HEK293 (cell line): Measurements from ENCODE around the gene TSPEAR.

Experiments used
- CTCF ChIA-PET: fragments of 350-600 bp; formaldehyde crosslinking; extraction: SDS; loops from one replicate; lab custom pipeline; 2021; ENCODE audit warnings: antibody characterized with exemption; lab: Yijun Ruan, JAX
- POLR2A ChIA-PET: fragments of 300-600 bp; formaldehyde crosslinking; extraction: SDS; loops from one replicate; lab custom pipeline; 2020; ENCODE audit warnings: antibody characterized with exemption, inconsistent platforms; lab: Yijun Ruan, JAX
- H3K27ac ChIP-seq: fragments of 200-500 bp; sonication (Bioruptor generic); 2 replicates; pipeline ENCODE4 v1.5.1; 2014; ENCODE audit warnings: low read depth, low read length, control low read depth, inconsistent platforms; ENCODE audit errors: extremely low read depth
- H3K36me3 ChIP-seq, 2 experiments: fragments of 200-500 bp in 1 of 2; sonication (Bioruptor generic) in 1 of 2; 1 replicate in 1 of 2; 2 replicates in 1 of 2; pipeline ENCODE4 v1.5.1; 2014 to 2017; ENCODE audit warnings: inconsistent platforms in 2 of 2, low read length in 2 of 2; ENCODE audit not compliant: control insufficient read depth in 2 of 2, insufficient read depth in 1 of 2
- H3K4me1 ChIP-seq: fragments of 200-500 bp; sonication (Bioruptor generic); 2 replicates; pipeline ENCODE4 v1.5.1; 2014; ENCODE audit warnings: mild to moderate bottlenecking, low read length, inconsistent platforms; ENCODE audit not compliant: control insufficient read depth, insufficient read depth
- H3K4me3 ChIP-seq: 2 replicates; pipeline ENCODE4 v1.5.1; 2011; ENCODE audit warnings: low read depth, mild to moderate bottlenecking, control low read depth, low read length, moderate library complexity
- H3K9me3 ChIP-seq: fragments of 200-500 bp; sonication (Bioruptor generic); 2 replicates; pipeline ENCODE4 v1.5.1; 2014; ENCODE audit warnings: low read depth, low read length, inconsistent platforms; ENCODE audit not compliant: control insufficient read depth, insufficient read depth
- ATF2 ChIP-seq: fragments of 450-650 bp; formaldehyde crosslinking; IDR thresholded peaks from 2 replicates; pipeline ENCODE4 v1.5.1; 2016; ENCODE audit warnings: missing biosample characterization, missing genetic modification characterization, low read depth
- EGR2 ChIP-seq: fragments of 450-650 bp; formaldehyde crosslinking; IDR thresholded peaks from 2 replicates; pipeline ENCODE4 v1.5.1; 2016; ENCODE audit warnings: low read depth, missing biosample characterization, missing genetic modification characterization
- KLF1 ChIP-seq: fragments of 450-650 bp; formaldehyde crosslinking; IDR thresholded peaks from 2 replicates; pipeline ENCODE4 v1.5.1; 2016; ENCODE audit warnings: missing biosample characterization, missing genetic modification characterization
- KLF10 ChIP-seq: fragments of 450-650 bp; IDR thresholded peaks from 2 replicates; pipeline ENCODE4 v1.5.1; 2018; ENCODE audit warnings: missing biosample characterization, mild to moderate bottlenecking, missing genetic modification characterization
- KLF16 ChIP-seq: fragments of 450-650 bp; formaldehyde crosslinking; IDR thresholded peaks from 2 replicates; pipeline ENCODE4 v1.5.1; 2017; ENCODE audit warnings: missing biosample characterization, missing genetic modification characterization
- OVOL3 ChIP-seq: fragments of 450-650 bp; formaldehyde crosslinking; IDR thresholded peaks from 2 replicates; pipeline ENCODE4 v1.5.1; 2016; ENCODE audit warnings: missing biosample characterization, missing genetic modification characterization
- SP2 ChIP-seq: fragments of 450-650 bp; formaldehyde crosslinking; IDR thresholded peaks from 2 replicates; pipeline ENCODE4 v1.5.1; 2016; ENCODE audit warnings: missing biosample characterization, missing genetic modification characterization
- TSHZ1 ChIP-seq: fragments of 450-650 bp; formaldehyde crosslinking; IDR thresholded peaks from 2 replicates; pipeline ENCODE4 v1.5.1; 2016; ENCODE audit warnings: missing biosample characterization, missing genetic modification characterization, borderline replicate concordance
- ZBTB7A ChIP-seq: fragments of 450-650 bp; formaldehyde crosslinking; IDR thresholded peaks from 2 replicates; pipeline ENCODE4 v1.5.1; 2016; ENCODE audit warnings: low read depth, missing biosample characterization, missing genetic modification characterization
- ZFHX2 ChIP-seq: fragments of 450-650 bp; formaldehyde crosslinking; conservative IDR thresholded peaks from 2 replicates; pipeline ENCODE4 v1.5.1; 2016; ENCODE audit warnings: missing biosample characterization, missing genetic modification characterization
- ZNF184 ChIP-seq: fragments of 450-650 bp; IDR thresholded peaks from 2 replicates; pipeline ENCODE4 v1.5.1; 2018; ENCODE audit warnings: missing biosample characterization, mild to moderate bottlenecking, missing genetic modification characterization
- ZNF311 ChIP-seq: fragments of 450-650 bp; formaldehyde crosslinking; IDR thresholded peaks from 2 replicates; pipeline ENCODE4 v1.5.1; 2017; ENCODE audit warnings: missing biosample characterization, missing genetic modification characterization, borderline replicate concordance
- ZNF350 ChIP-seq: fragments of 450-650 bp; formaldehyde crosslinking; IDR thresholded peaks from 2 replicates; pipeline ENCODE4 v1.5.0; 2017; ENCODE audit warnings: missing biosample characterization, mild to moderate bottlenecking, missing genetic modification characterization
- ZNF510 ChIP-seq: fragments of 450-650 bp; formaldehyde crosslinking; IDR thresholded peaks from 2 replicates; pipeline ENCODE4 v1.5.1; 2018; ENCODE audit warnings: mild to moderate bottlenecking, missing genetic modification characterization, missing biosample characterization; ENCODE audit not compliant: insufficient replicate concordance
- ZNF548 ChIP-seq: fragments of 450-650 bp; formaldehyde crosslinking; IDR thresholded peaks from 2 replicates; pipeline ENCODE4 v1.5.1; 2016; ENCODE audit warnings: missing biosample characterization, missing genetic modification characterization
- ZNF660 ChIP-seq: fragments of 450-650 bp; IDR thresholded peaks from 2 replicates; pipeline ENCODE4 v1.5.1; 2018; ENCODE audit warnings: missing biosample characterization, mild to moderate bottlenecking, missing genetic modification characterization
- TF ChIP-seq, protein P1 (sequence below): fragments of 450-650 bp; formaldehyde crosslinking; IDR thresholded peaks from 2 replicates; pipeline ENCODE4 v1.5.1; 2016; ENCODE audit warnings: missing biosample characterization, missing genetic modification characterization

Gene TSPEAR

DNA sequence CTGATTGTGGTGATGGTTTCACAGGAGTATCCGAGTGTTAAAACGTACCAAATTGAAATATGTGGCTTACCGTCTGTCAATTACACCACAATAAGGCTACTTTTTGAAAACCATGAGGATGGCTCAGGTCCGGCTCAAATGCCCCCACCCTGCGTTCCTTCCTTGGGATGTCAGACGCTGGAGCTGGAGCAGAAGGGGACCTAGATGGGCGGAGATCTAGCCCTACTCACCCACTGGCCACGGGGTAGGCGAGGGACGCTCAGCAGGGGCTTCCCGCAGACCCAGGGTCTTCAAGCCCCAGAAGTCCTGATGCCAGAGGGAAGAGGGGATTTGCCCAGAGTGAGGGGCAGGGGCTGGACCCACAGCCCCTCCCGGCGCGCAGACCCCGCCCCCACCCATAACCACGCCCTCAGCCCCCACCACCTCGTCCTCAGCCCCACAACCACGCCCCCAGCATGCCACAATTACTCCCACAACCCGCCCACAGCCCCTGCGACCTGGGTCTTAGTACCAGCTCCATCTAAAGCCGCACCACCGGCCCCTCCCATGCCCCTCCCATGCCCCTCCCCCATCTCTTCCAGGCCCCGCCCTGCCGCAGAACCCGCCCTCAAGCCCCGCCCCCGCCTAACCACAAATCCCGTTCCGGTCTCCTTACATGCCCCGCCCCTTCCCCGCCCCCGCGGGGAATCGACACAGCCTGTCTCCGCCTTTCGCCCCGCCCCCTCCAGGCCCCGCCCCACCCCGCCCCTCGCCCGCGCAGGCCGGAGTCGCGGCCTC, 256.4 kb downstream of the TSPEAR start, which contains the start of gene LRRC3 (continued):
- TF ChIP-seq ZNF660 (no peak), ZNF548 (no peak), KLF10 (peak; percentile 83), TSHZ1 (tag by site-specific recombination) (no peak), EGR2 (peak; percentile 95), ZBTB7A (tag by site-specific recombination) (peak; percentile 37; the same call in 1 of the 2 replicates), KLF1 (tag by site-specific recombination) (peak; percentile 84), ZNF510 (tag by site-specific recombination) (no peak), KLF16 (tag by site-specific recombination) (0 out of 2 replicates have a peak, but pooled peaks have one; percentile 23), ZNF350 (tag by site-specific recombination) (no peak), ZFHX2 (tag by site-specific recombination) (peak; percentile 96), ZNF311 (tag by site-specific recombination) (no peak), SP2 (tag by site-specific recombination) (peak; percentile 77)
- TF ChIP-seq, protein P1, sequence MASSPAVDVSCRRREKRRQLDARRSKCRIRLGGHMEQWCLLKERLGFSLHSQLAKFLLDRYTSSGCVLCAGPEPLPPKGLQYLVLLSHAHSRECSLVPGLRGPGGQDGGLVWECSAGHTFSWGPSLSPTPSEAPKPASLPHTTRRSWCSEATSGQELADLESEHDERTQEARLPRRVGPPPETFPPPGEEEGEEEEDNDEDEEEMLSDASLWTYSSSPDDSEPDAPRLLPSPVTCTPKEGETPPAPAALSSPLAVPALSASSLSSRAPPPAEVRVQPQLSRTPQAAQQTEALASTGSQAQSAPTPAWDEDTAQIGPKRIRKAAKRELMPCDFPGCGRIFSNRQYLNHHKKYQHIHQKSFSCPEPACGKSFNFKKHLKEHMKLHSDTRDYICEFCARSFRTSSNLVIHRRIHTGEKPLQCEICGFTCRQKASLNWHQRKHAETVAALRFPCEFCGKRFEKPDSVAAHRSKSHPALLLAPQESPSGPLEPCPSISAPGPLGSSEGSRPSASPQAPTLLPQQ (tag by site-specific recombination), result 0 out of 2 replicates have a peak, but pooled peaks have one; percentile 20

DNA sequence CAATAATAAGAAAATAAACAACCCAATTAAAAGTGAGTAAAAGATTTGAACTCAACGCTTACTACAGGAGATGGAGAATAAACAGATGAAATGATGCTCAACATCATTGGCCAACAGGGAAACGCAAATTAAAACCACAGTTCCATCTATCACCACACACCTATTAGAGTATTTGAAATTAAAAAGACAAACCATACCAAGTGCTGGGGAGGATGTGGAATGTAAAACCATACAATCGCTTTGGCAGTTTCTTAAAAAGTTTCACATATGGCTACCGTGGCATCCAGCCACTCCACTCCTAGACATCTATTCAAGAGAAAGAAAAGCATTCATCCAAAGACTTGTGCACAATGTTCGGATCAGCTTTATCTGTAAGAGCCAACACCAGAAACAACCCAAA, 257.3 kb downstream of the TSPEAR start:
- POLR2A ChIA-PET, result no interaction called here

GRCh38 chr21:44453120-44453519, 258.3 kb downstream of the TSPEAR start:
- H3K36me3 ChIP-seq, result peaks cover 0 to 5% of the 10 kb centered on the region in 2 experiments; a peak in 1 of 3 replicates
- no peak overlapping the region for H3K27ac ChIP-seq
- H3K4me1 ChIP-seq, result no peaks in the 10 kb centered on the region
- TF ChIP-seq ATF2 (tag by site-specific recombination), result peak; percentile 83; the same call in 1 of the 2 replicates
- TF ChIP-seq OVOL3 (tag by site-specific recombination), result no peak
- ChIA-PET CTCF (no interaction called here), POLR2A (no interaction called here)
- no peaks in the 10 kb centered on the region for H3K9me3 ChIP-seq
- no peak overlapping the region for H3K4me3 ChIP-seq

More for the DNA sequence above, 257.3 kb downstream of the TSPEAR start:
- H3K27ac ChIP-seq, result no peak overlapping the region
- TF ChIP-seq ZNF184 (tag by site-specific recombination) (peak; percentile 99), OVOL3 (tag by site-specific recombination) (no peak)
- CTCF ChIA-PET, result interaction anchor here (1.0 kb wide), 1 partner anchor 116 kb away, joined by 3 read pairs; no protein-coding TSS in a partner anchor
- no peak overlapping the region for H3K4me3 ChIP-seq
- H3K36me3 ChIP-seq, result peaks cover 0 to 5% of the 10 kb centered on the region in 2 experiments; a peak in 1 of 3 replicates
- no peaks in the 10 kb centered on the region for H3K4me1 ChIP-seq
- H3K9me3 ChIP-seq, result no peaks in the 10 kb centered on the region
